Left cardiac atrium (tissue), 4 donors: ENCODE results near the gene IQGAP2. TPM values are rescaled to one million over a fixed set of nuclear protein-coding genes. Genes with fewer than 3 reads are reported as not detected.
"Not testable (repeated sequence)": the region's sequence is repeated elsewhere in the genome, so short reads cannot be mapped to it uniquely, and the experiment has no call there.

Source experiments
- ATAC-seq, 2 donors: fragments of 200-7000 bp; cut with Tn5 transposase; one replicate each; pipeline ENCODE4 v1.9.1; 2020; ENCODE audit warnings: mild to moderate bottlenecking in 2 of 2, moderate library complexity in 2 of 2
- DNase-seq: peaks from one replicate; pipeline ENCODE4 v3.0.0-alpha.2; 2020
- intact Hi-C, 2 donors: fragments of 100-400 bp; cut with DNase I; formaldehyde crosslinking; loops; one replicate each; pipeline versions ENCODE4 v1.14.1 to v1.15.1; 2022 to 2023
- total RNA-seq, 2 donors: library from RNA; stranded (reverse); fragmentation: NEBNext Ultra II Directional; extraction: Animal tissue kit (Norgen Biotek cat#: 25700); gene quantifications; one replicate each; pipeline ENCODE4 v1.2.1, GENCODE V29; 2021
- donor health status: DM: no; HTN: yes; CAD: no.
- donor health status: DM: no; HTN: yes; CAD: no; lungs with severe emphysema.
- donor health status: DM: yes; HTN: yes; CAD: no.
- donor health status: Dilated cardiomyopathy.

IQGAP2 gene
- total RNA-seq, 2 donors from 2014 or later: 6.9 to 11.6 TPM

GRCh38 chr5:76735762-76736545, 332.9 kb downstream of the IQGAP2 start:
- intact Hi-C loops: no loop called here
- DNase-seq: no peak

DNA sequence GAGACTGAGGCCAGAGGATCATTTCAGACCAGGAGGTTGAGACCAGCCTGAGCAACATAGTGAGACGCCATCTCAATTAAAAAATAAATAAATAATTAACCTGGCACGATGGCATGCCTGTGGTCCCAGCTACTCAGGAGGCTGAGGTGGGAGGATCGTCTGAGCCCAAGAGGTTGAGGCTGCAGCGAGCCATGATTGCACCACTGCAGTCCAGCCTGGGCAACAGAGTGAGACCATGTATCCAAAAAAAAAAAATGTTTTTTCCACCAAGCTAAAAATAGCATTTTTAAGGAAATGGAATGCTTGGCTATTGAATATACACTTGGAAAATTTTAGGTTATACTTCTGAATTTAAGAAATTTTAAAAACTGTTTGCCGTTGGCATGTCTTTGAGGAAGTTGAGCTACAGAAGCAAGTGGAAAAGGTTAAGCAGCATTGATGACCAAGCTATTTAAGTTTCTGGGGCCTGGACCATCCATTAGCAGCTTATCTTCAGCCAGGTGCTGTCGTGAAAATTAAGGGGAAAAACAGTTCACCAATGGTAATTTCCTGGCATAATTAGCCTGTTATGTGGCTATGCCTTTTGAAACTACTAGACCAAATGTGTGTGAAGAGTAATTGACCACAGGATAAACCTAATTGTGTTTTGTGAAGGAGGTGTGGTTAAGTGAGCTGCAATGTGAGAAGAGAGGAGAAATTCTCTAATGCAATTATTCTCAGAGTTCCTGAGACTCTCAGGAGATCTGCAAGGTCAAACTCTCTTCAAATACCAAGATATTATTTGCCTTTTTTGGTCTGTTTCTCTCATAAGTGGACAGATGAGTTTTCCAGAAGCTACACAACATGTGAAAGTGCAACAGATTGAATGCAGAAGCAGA, 333.8 kb downstream of the IQGAP2 start:
- ATAC-seq: no peak
- intact Hi-C loops: no loop called here
- no peak for DNase-seq

More at GRCh38 chr5:76735762-76736545, 332.9 kb downstream of the IQGAP2 start:
- no peak for ATAC-seq

- no peak for ATAC-seq
- DNase-seq: no peak
- intact Hi-C loops: no loop called here
These were observed 334.8 kb downstream of the IQGAP2 start for GRCh38 chr5:76737846-76738245.

- ATAC-seq, intact Hi-C loops, DNase-seq: not testable (repeated sequence)
These were observed 338.4 kb downstream of the IQGAP2 start for GRCh38 chr5:76741506-76741905.

- intact Hi-C loops: no loop called here
- ATAC-seq (no peak), DNase-seq (no peak)
These were observed 339.5 kb downstream of the IQGAP2 start for GRCh38 chr5:76742583-76742982.

DNA sequence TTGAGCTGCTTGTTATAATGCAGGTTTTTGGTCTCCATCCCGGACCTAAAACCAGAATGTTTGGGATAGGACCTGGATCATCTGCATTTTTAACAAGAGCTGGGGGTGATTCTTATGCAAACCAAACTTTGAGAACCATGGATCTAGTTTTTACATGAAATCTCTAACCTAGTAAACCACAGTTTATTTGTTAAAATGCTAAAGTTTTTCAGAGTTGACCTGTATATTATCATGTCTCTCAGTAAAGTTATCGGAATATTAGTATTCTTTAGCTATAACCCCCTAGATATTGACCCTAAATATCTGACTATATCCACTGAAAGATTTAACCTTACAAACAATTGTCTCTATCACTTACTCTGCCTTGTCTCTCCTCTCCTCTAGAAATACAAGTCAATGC, 341.5 kb downstream of the IQGAP2 start:
- DNase-seq: no peak
- no peak for ATAC-seq
- intact Hi-C loops: no loop called here

DNA sequence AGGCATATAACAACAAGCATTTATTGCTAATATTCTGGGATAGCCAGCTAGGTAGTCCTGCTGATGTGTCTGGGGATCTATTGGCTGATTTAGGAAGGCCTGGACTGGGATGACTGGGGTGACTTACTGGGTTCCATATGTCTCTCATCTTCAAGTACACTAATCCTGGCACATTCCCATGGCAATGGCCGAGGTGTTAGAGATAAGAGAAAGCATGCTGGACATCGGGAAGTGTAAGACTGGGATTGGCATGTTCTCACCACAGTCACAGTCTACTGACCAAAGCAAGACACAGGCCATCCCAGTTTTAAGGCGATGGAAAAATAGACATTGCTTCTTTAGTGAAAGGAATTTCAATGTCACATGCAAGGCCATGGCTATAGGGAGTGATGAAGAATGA, 342.6 kb downstream of the IQGAP2 start:
- intact Hi-C loops: no loop called here
- ATAC-seq: no peak
- DNase-seq: no peak

DNA sequence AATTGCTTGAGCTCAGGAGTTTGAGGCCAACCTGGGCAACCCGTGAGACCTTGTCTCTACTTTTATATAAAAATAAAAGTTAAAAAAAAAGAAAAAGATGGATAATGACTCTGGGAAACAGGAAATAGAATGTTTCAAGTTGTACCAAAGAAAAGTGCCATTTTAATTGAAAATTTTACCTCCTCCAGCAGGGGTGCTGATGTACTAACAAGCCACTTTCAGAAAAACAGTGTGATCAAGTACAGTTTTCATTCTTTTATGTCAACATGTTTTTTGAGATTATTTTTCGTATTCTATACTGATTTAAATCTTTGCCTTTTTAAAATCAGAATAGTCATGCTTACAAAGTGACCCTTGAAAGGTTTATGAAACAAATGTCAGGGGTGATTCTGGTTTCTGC, 343.6 kb downstream of the IQGAP2 start:
- no peak for DNase-seq
- intact Hi-C loops: no loop called here

GRCh38 chr5:76747706-76748105, 344.6 kb downstream of the IQGAP2 start:
- intact Hi-C loops: no loop called here
- DNase-seq: no peak
- ATAC-seq: no peak

More for the DNA sequence above, 343.6 kb downstream of the IQGAP2 start:
- ATAC-seq: no peak

GRCh38 chr5:76751291-76751690, 348.2 kb downstream of the IQGAP2 start:
- intact Hi-C loops: no loop called here
- no peak for ATAC-seq
- no peak for DNase-seq

GRCh38 chr5:76754668-76755078, 351.6 kb downstream of the IQGAP2 start:
- ATAC-seq: no peak
- no peak for DNase-seq
- intact Hi-C loops: no loop called here

DNA sequence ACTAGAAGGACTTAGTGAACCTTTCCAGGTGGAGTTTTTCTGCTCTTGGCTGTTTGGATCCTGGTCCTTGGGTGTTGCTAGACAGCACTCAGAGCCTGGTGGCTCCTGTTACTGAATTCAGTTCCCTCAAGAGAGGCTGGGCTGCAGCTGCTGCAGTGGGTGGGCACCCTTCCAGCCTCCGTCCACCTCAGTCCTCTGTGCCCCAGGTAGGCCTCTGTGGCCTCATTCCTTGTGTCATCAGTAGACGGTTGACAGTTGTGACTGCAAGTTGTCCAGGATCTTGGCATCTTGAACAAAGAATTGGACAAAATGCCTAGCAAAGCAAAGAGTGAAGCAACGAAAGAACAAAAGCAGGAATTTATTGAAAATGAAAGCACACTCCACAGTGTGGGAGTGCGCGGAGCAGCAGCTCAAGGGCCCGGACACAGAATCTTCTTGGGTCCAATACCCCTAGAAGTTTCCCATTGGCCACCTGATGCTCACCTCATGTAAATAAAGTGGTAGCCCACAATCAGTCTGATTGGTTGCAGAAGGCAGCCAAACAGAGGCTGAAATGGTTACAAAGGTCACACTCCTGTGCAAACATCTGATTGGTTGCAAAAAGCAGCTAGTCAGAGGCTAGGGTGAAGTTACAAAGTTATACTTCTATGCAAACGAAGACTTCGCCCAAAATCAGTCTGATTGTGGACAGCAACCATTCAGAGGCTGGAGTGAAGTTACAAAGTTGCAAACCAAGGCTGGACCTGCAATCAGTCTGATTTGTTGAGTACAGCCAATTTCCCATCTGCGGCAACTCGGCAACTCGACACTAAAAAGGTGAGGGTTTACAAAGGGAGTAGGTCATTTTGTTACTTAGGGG, 352.9 kb downstream of the IQGAP2 start:
- intact Hi-C loops: no loop called here
- DNase-seq: no peak
- no peak for ATAC-seq

DNA sequence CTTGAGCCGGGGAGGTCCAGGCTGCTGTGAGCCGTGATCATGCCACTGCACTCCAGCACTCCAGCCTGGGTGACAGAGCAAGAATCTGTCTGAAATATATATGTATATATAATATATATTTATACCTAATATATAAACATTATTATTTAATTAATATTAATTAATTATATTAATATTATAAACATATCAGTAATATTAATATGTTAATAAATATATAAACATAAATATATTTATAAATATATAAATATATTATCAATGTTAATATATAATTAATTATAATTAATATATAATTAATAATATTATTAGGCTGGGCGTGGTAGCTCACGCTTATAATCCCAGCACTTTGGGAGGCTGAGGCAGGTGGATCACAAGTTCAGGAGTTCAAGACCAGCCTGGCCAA, 354.0 kb downstream of the IQGAP2 start:
- ATAC-seq (no peak), DNase-seq (no peak)
- intact Hi-C loops: no loop called here

Other genes with a start within 250 kb of the IQGAP2 start
- gene F2RL2, start 220.1 kb downstream of the IQGAP2 start, total RNA-seq: under 1 TPM; 0.09 to 0.39 TPM